Naive thymus-derived CD8-positive, alpha-beta T cell (primary cell): ENCODE results near the gene DNAH1. TPM values are rescaled to one million over a fixed set of nuclear protein-coding genes. Genes with fewer than 3 reads are reported as not detected.
A peak's percentile ranks its signal among the peaks of the same experiment; 100 is the strongest.

Experiments
- ATAC-seq, 2 donors: fragments of 150-1000 bp; cut with Tn5 transposase in 1 of 2; sonication (Bioruptor Pico), chemical (Tn5 transposase) in 1 of 2; 1 replicate in 1 of 2; 2 replicates in 1 of 2; pipeline ENCODE4 v1.10.0; 2021; ENCODE audit warnings: mild to moderate bottlenecking in 2 of 2, moderate library complexity in 2 of 2
- POLR2A ChIA-PET: fragments of 350-600 bp; sonication (Branson Sonifier 250); formaldehyde crosslinking; loops from one replicate; lab custom pipeline; 2021; ENCODE audit warnings: antibody characterized with exemption; lab: Charles Lee
- DNase-seq, 10 donors: peaks; one replicate each; pipeline versions ENCODE4 v3.0.0 to v3.0.0-alpha.2; 2020 to 2022
- H3K27ac Mint-ChIP-seq, 10 donors: one replicate each; pipeline ENCODE4 v1.8.0; 2020 to 2022; ENCODE audit warnings: mild to moderate bottlenecking in 10 of 10, mixed read lengths in 10 of 10, moderate library complexity in 4 of 10, inconsistent platforms in 1 of 10
- H3K27me3 Mint-ChIP-seq, 5 donors: one replicate each; pipeline ENCODE4 v1.8.0; 2021 to 2022; ENCODE audit warnings: mixed read lengths in 5 of 5
- H3K36me3 Mint-ChIP-seq, 3 donors: one replicate each; pipeline ENCODE4 v1.8.0; 2020 to 2022; ENCODE audit warnings: mixed read lengths in 3 of 3, mild to moderate bottlenecking in 2 of 3, inconsistent platforms in 1 of 3
- H3K4me1 Mint-ChIP-seq, 4 donors: one replicate each; pipeline ENCODE4 v1.8.0; 2021 to 2022; ENCODE audit warnings: mixed read lengths in 4 of 4
- H3K4me3 Mint-ChIP-seq, 10 donors: one replicate each; pipeline ENCODE4 v1.8.0; 2020 to 2022; ENCODE audit warnings: mild to moderate bottlenecking in 10 of 10, mixed read lengths in 10 of 10, moderate library complexity in 6 of 10, inconsistent platforms in 1 of 10
- H3K9me3 Mint-ChIP-seq, 9 donors: one replicate each; pipeline ENCODE4 v1.8.0; 2020 to 2022; ENCODE audit warnings: mixed read lengths in 9 of 9, mild to moderate bottlenecking in 3 of 9, inconsistent platforms in 1 of 9, moderate library complexity in 1 of 9
- polyA plus RNA-seq, 3 donors: library from polyadenylated mRNA; unstranded; fragments of 300-500 nt; fragmentation: Illumina TruSeq; gene quantifications; one replicate each; pipeline ENCODE4 v1.2.3, GENCODE V29; 2021
- total RNA-seq, 8 experiments: library from RNA in 2 of 8; stranded (reverse) in 2 of 8; gene quantifications; one replicate each; pipeline ENCODE4 v1.2.3 and lab custom pipeline; 2021 to 2026

DNAH1 gene
- total and polyA plus RNA-seq, 5 experiments from 2014 or later, result 0.21 to 41.4 (median 1.3) TPM

DNA sequence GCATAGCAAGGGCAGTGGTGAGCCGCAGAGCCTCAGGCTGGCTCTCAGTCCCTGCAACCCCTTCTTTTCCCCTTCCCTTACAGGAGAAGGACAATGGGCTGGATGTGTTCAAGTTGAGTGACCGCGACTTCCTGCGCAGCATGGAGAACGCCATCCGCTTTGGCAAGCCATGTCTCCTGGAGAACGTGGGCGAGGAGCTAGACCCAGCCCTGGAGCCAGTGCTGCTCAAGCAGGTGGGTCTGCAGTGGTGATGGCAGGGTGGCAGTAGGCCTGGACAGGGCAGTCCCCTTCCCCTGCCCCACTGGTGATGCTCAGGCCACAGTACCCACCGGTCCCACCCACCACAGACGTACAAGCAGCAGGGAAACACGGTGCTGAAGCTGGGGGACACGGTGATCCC lies 75.0 kb downstream of the DNAH1 start:
- no peak for DNase-seq
- Mint-ChIP-seq H3K4me3 (no peak overlapping the region), H3K4me1 (peaks cover 0 to 2% (median 0%) of the 10 kb centered on the region in 4 donors), H3K36me3 (peaks cover 0 to 37% (median 19%) of the 10 kb centered on the region in 3 donors), H3K27me3 (no peaks in the 10 kb centered on the region), H3K27ac (peak overlapping the region in 1 of 10 donors; percentile 15), H3K9me3 (no peaks in the 10 kb centered on the region)
- POLR2A ChIA-PET, result no interaction called here
- ATAC-seq, result no peak

DNA sequence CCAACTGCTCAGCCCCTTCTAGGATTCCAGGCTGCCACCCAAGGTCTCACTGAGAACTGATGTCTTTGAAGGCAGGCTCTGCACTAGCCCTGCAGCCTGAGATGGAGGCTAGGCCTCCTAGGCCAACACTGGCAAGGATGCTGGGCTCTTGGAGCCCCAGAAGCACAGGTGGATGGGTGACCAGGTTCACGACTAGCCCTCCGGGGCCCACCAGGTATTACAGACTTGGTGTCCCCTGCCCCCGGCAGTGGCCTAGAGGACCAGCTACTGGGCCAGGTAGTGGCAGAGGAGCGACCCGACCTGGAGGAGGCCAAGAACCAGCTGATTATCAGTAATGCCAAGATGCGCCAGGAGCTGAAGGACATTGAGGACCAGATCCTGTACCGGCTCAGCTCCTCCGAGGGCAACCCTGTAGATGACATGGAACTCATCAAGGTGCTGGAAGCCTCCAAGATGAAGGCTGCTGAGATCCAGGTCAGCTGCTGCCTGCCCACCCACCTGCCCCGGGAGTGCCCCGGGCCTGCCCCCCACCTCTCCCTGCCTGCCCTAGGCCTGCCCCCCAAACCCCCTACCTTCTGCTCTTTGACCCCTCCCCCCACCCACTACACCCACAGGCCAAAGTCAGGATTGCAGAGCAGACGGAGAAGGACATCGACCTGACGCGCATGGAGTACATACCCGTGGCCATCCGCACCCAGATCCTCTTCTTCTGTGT lies 76.3 kb downstream of the DNAH1 start:
- peaks cover 0 to 38% (median 19%) of the 10 kb centered on the region in 3 donors for H3K36me3 Mint-ChIP-seq
- no peak overlapping the region for H3K27ac Mint-ChIP-seq
- no peaks in the 10 kb centered on the region for H3K27me3 Mint-ChIP-seq
- no peak for DNase-seq
- POLR2A ChIA-PET, result interaction anchor here (0.5 kb wide), 1 partner anchor 72 kb away, joined by 5 read pairs; no protein-coding TSS in a partner anchor
- H3K9me3 Mint-ChIP-seq, result no peaks in the 10 kb centered on the region
- H3K4me3 Mint-ChIP-seq, result no peak overlapping the region
- no peak for ATAC-seq
- peaks cover 0 to 2% (median 0%) of the 10 kb centered on the region in 4 donors for H3K4me1 Mint-ChIP-seq

- Mint-ChIP-seq H3K36me3 (peaks cover 0 to 43% (median 19%) of the 10 kb centered on the region in 3 donors), H3K27ac (no peak overlapping the region), H3K27me3 (no peaks in the 10 kb centered on the region), H3K4me1 (peaks cover 0 to 2% (median 0%) of the 10 kb centered on the region in 4 donors), H3K9me3 (no peaks in the 10 kb centered on the region), H3K4me3 (no peak overlapping the region)
- no peak for ATAC-seq
- peak in 1 of 10 donors; percentile 57 for DNase-seq
- POLR2A ChIA-PET, result no interaction called here
Measured at GRCh38 chr3:52393131-52393807, 77.2 kb downstream of the DNAH1 start.

DNA sequence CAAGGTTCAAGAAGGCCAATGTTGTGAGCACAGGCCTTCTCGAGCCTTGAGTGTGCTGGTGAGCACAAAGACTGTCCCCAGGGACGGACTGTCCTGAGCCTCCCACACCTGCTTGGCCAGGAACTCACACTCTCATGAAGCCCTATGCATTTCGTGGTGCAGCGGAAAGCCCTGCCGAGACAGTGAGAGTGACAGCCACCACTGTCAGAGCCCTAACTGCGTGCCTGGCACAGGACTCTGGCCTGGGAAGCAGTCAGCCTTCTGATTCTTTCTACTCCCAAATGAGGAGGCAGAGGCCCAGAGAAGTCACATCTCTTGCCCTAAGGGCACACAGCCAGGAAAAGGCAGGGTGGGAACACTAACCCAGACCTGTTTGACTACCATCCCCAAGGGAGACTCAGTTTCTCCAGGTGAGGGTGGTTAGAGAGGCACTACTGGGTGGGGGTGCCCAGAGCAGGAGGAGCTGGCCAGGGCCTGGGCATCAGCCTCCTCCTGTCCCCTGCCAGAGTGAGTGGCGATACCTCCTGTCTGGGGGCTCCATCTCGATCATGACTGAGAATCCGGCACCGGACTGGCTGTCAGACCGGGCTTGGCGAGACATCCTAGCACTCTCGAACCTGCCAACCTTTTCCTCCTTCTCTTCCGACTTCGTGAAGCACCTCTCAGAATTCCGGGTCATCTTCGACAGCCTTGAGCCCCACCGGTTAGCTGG lies 78.0 kb downstream of the DNAH1 start:
- no peak for DNase-seq
- no peaks in the 10 kb centered on the region for H3K9me3 Mint-ChIP-seq
- POLR2A ChIA-PET, result no interaction called here

GRCh38 chr3:52394751-52395502 lies 78.8 kb downstream of the DNAH1 start:
- Mint-ChIP-seq H3K27ac (no peak overlapping the region), H3K9me3 (no peaks in the 10 kb centered on the region), H3K36me3 (peaks cover 0 to 46% (median 16%) of the 10 kb centered on the region in 3 donors), H3K4me1 (peaks cover 0 to 2% (median 0%) of the 10 kb centered on the region in 4 donors), H3K4me3 (no peak overlapping the region), H3K27me3 (no peaks in the 10 kb centered on the region)
- no peak for ATAC-seq
- peak in 1 of 10 donors; percentile 52 for DNase-seq
- POLR2A ChIA-PET, result no interaction called here

More for the DNA sequence above, 78.0 kb downstream of the DNAH1 start:
- H3K4me1 Mint-ChIP-seq, result peaks cover 0 to 2% (median 0%) of the 10 kb centered on the region in 4 donors
- H3K27me3 Mint-ChIP-seq, result no peaks in the 10 kb centered on the region
- H3K27ac Mint-ChIP-seq, result peak overlapping the region in 3 of 10 donors; percentile 27 to 71 (median 67)
- peaks cover 0 to 45% (median 16%) of the 10 kb centered on the region in 3 donors for H3K36me3 Mint-ChIP-seq
- no peak overlapping the region for H3K4me3 Mint-ChIP-seq
- no peak for ATAC-seq

GRCh38 chr3:52395503-52395865 lies 79.4 kb downstream of the DNAH1 start:
- Mint-ChIP-seq H3K27me3 (no peaks in the 10 kb centered on the region), H3K36me3 (peaks cover 0 to 41% (median 15%) of the 10 kb centered on the region in 3 donors), H3K27ac (no peak overlapping the region), H3K4me3 (no peak overlapping the region), H3K9me3 (no peaks in the 10 kb centered on the region), H3K4me1 (peaks cover 0 to 2% (median 0%) of the 10 kb centered on the region in 4 donors)
- POLR2A ChIA-PET, result interaction anchor here (0.7 kb wide), 1 partner anchor 84 kb away, joined by 9 read pairs; no protein-coding TSS in a partner anchor
- DNase-seq (peak in 1 of 10 donors; percentile 50), ATAC-seq (no peak)

GRCh38 chr3:52396011-52396906 lies 80.1 kb downstream of the DNAH1 start:
- Mint-ChIP-seq H3K9me3 (no peaks in the 10 kb centered on the region), H3K36me3 (peaks cover 0 to 39% (median 15%) of the 10 kb centered on the region in 3 donors), H3K27me3 (no peaks in the 10 kb centered on the region), H3K27ac (no peak overlapping the region), H3K4me3 (peak overlapping the region in 1 of 10 donors; percentile 31), H3K4me1 (peaks cover 0 to 2% (median 0%) of the 10 kb centered on the region in 4 donors)
- peak in 1 of 10 donors; percentile 35 for DNase-seq
- POLR2A ChIA-PET, result interaction anchor here (0.7 to 0.9 kb wide), 2 partner anchors 16 to 83 kb away, joined by 4 to 9 read pairs; no protein-coding TSS in a partner anchor
- ATAC-seq, result no peak

DNA sequence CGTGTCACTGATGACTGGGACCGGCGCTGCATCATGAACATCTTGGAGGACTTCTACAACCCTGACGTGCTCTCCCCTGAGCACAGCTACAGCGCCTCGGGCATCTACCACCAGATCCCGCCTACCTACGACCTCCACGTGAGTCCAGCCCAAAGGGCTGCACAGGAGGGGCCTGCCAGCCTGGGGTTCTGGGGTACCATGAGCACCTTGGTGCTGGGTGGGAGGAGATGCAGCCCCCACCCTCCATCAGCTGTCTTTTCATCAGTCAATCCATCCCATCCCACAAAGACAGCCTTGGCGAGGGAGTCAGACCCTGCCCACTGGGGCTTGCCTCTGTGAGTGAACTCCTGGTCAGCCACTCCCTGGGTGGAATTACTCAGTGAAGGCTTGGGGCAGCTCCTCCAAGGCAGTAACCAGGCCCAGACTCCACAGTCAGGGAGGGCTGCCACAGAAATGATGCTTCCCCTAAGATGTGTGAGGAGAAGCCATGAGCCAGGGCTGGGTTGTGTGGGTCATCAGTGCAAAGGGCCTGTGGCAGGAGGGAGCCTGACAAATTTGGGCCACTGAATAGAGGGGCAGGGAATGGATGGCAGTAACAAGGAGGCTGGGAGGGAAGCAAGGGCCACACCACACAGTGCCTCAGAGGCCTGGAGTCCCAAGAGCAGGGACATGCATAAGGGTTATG lies 80.9 kb downstream of the DNAH1 start:
- Mint-ChIP-seq H3K4me1 (no peaks in the 10 kb centered on the region), H3K27me3 (no peaks in the 10 kb centered on the region), H3K9me3 (no peaks in the 10 kb centered on the region), H3K36me3 (peaks cover 0 to 39% (median 7%) of the 10 kb centered on the region in 3 donors), H3K27ac (peak overlapping the region in 3 of 10 donors; percentile 36 to 53 (median 51)), H3K4me3 (no peak overlapping the region)
- ATAC-seq, result no peak
- DNase-seq, result peak in 1 of 10 donors; percentile 55
- POLR2A ChIA-PET, result interaction anchor here (0.9 kb wide), 1 partner anchor 15 kb away, joined by 4 read pairs; no protein-coding TSS in a partner anchor

- POLR2A ChIA-PET, result no interaction called here
- H3K27me3 Mint-ChIP-seq, result no peaks in the 10 kb centered on the region
- peaks cover 0 to 2% (median 0%) of the 10 kb centered on the region in 4 donors for H3K4me1 Mint-ChIP-seq
- peak overlapping the region in 4 of 10 donors; percentile 4 to 75 (median 46) for H3K27ac Mint-ChIP-seq
- no peaks in the 10 kb centered on the region for H3K9me3 Mint-ChIP-seq
- H3K4me3 Mint-ChIP-seq, result no peak overlapping the region
- DNase-seq (peak in 1 of 10 donors; percentile 15), ATAC-seq (no peak)
- peaks cover 0 to 44% (median 11%) of the 10 kb centered on the region in 3 donors for H3K36me3 Mint-ChIP-seq
Measured at GRCh38 chr3:52397676-52398399, 81.7 kb downstream of the DNAH1 start.

- H3K9me3 Mint-ChIP-seq, result no peaks in the 10 kb centered on the region
- no peak for ATAC-seq
- POLR2A ChIA-PET, result interaction anchor here (1.0 kb wide), 1 partner anchor 49 kb away, joined by 3 read pairs; no protein-coding TSS in a partner anchor
- H3K4me3 Mint-ChIP-seq, result no peak overlapping the region
- DNase-seq, result no peak
- H3K27ac Mint-ChIP-seq, result peak overlapping the region in 2 of 10 donors; percentile 75 to 83
- peaks cover 0 to 43% (median 4%) of the 10 kb centered on the region in 3 donors for H3K36me3 Mint-ChIP-seq
- no peaks in the 10 kb centered on the region for H3K27me3 Mint-ChIP-seq
- peaks cover 0 to 2% (median 0%) of the 10 kb centered on the region in 4 donors for H3K4me1 Mint-ChIP-seq
Measured at GRCh38 chr3:52398670-52399081, 82.6 kb downstream of the DNAH1 start.
